ENCODE data around the gene TRAPPC5. TPM values are rescaled to one million over a fixed set of nuclear protein-coding genes. Genes with fewer than 3 reads are reported as not detected.

TRAPPC5 gene
- total RNA-seq, 2 experiments from 2014 or later: 77.5 to 88.2 TPM

GRCh38 chr19:7697721-7698287 lies 17.2 kb downstream of the TRAPPC5 start:
- no peaks in the 10 kb centered on the region for H3K9me3 Mint-ChIP-seq
- H3K27me3 Mint-ChIP-seq: peaks cover 21% of the 10 kb centered on the region
- peaks cover 13% of the 10 kb centered on the region for H3K4me1 Mint-ChIP-seq (ENCODE audit: low read depth)
- intact Hi-C loops (cut with micrococcal nuclease): loop anchor here (2.0 kb wide), 1 partner anchor 75 kb away; no protein-coding TSS in a partner anchor
- no peak for DNase-seq
- POLR2A ChIA-PET: no interaction called here
- H3K36me3 Mint-ChIP-seq: no peaks in the 10 kb centered on the region
- H3K4me3 Mint-ChIP-seq: no peak overlapping the region
- CTCF ChIA-PET: interaction anchor here (1.5 to 4.1 kb wide), 2 partner anchors 17 kb away, joined by 6 to 26 read pairs; partner anchors contain the start of gene TRAPPC5
- H3K27ac Mint-ChIP-seq: no peak overlapping the region

DNA sequence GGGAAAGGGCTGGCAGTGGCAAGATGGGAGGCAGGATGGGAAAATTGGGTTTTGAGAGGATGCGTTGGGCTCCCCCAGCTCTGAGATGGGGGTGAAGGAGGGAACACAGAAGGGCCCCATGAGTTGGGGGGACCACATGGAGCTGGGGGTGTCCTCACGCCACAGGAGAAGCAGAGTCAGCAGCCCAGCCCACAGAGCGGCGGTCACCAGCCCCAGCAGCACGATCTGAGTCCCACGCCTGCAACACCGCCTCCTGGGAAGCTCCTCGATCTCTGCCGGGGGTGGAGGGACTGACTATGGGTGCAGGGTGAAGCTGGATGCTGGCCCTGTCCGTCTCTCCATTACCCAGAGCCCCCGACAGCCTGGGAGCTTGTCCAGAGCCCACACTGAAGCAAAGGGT lies 17.9 kb downstream of the TRAPPC5 start:
- no peak overlapping the region for H3K27ac Mint-ChIP-seq
- intact Hi-C loops (cut with micrococcal nuclease): loop anchor here (2.0 kb wide), 1 partner anchor 74 kb away; no protein-coding TSS in a partner anchor

DNA sequence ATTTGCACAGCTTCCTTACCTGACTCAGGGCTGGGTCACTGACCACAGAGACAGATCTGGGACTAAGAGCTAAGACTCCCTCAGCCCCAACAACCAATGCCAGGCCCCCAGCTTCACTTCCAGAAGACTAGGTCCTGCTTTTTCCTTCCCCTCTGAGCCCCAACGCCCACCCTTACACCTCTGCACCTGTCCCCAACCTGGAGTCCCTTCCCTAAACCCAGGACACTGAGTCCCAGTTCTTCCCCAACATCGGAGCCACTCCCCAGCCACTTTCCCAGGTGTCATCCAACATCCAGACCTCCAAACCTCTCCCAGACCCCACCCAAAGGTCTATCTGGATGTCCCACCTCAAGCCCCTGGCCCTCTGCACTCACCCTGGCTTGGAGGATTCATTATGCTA lies 18.4 kb downstream of the TRAPPC5 start:
- ChIA-PET POLR2A (no interaction called here), CTCF (interaction anchor here (1.2 to 4.1 kb wide), 3 partner anchors 18 to 130 kb away, joined by 4 to 26 read pairs (median 5); partner anchors contain the start of gene TRAPPC5)
- Mint-ChIP-seq H3K27me3 (peaks cover 21% of the 10 kb centered on the region), H3K4me3 (peak overlapping the region; percentile 6), H3K4me1 (ENCODE audit: low read depth) (peaks cover 13% of the 10 kb centered on the region), H3K27ac (peak overlapping the region; percentile 28), H3K9me3 (no peaks in the 10 kb centered on the region), H3K36me3 (no peaks in the 10 kb centered on the region)
- intact Hi-C loops (cut with micrococcal nuclease): loop anchor here (1.0 to 2.0 kb wide), 2 partner anchors 39 to 74 kb away; no protein-coding TSS in a partner anchor
- DNase-seq: no peak

More for the DNA sequence above, 17.9 kb downstream of the TRAPPC5 start:
- H3K27me3 Mint-ChIP-seq: peaks cover 21% of the 10 kb centered on the region
- ChIA-PET CTCF (interaction anchor here (1.4 to 4.1 kb wide), 2 partner anchors 18 to 102 kb away, joined by 5 to 26 read pairs; partner anchors contain the start of gene TRAPPC5), POLR2A (no interaction called here)
- H3K4me1 Mint-ChIP-seq (ENCODE audit: low read depth): peaks cover 13% of the 10 kb centered on the region
- no peaks in the 10 kb centered on the region for H3K36me3 Mint-ChIP-seq
- DNase-seq: no peak
- H3K9me3 Mint-ChIP-seq: no peaks in the 10 kb centered on the region
- H3K4me3 Mint-ChIP-seq: no peak overlapping the region

GRCh38 chr19:7699417-7700401 lies 19.1 kb downstream of the TRAPPC5 start:
- Mint-ChIP-seq H3K4me1 (ENCODE audit: low read depth) (peaks cover 16% of the 10 kb centered on the region), H3K9me3 (no peaks in the 10 kb centered on the region), H3K27me3 (peaks cover 21% of the 10 kb centered on the region), H3K27ac (peak overlapping the region; percentile 39), H3K36me3 (no peaks in the 10 kb centered on the region), H3K4me3 (peak overlapping the region; percentile 6)
- POLR2A ChIA-PET: no interaction called here
- CTCF ChIA-PET: interaction anchor here (1.2 to 4.1 kb wide), 3 partner anchors 19 to 131 kb away, joined by 4 to 26 read pairs (median 5); partner anchors contain the start of gene TRAPPC5
- peak; percentile 81 for DNase-seq
- intact Hi-C loops (cut with micrococcal nuclease): loop anchor here (1.0 to 2.0 kb wide), 2 partner anchors 39 to 73 kb away; no protein-coding TSS in a partner anchor

- no peaks in the 10 kb centered on the region for H3K9me3 Mint-ChIP-seq
- intact Hi-C loops (cut with micrococcal nuclease): no loop called here
- peaks cover 30% of the 10 kb centered on the region for H3K4me1 Mint-ChIP-seq (ENCODE audit: low read depth)
These were observed 20.5 kb downstream of the TRAPPC5 start for GRCh38 chr19:7701049-7701653.

DNA sequence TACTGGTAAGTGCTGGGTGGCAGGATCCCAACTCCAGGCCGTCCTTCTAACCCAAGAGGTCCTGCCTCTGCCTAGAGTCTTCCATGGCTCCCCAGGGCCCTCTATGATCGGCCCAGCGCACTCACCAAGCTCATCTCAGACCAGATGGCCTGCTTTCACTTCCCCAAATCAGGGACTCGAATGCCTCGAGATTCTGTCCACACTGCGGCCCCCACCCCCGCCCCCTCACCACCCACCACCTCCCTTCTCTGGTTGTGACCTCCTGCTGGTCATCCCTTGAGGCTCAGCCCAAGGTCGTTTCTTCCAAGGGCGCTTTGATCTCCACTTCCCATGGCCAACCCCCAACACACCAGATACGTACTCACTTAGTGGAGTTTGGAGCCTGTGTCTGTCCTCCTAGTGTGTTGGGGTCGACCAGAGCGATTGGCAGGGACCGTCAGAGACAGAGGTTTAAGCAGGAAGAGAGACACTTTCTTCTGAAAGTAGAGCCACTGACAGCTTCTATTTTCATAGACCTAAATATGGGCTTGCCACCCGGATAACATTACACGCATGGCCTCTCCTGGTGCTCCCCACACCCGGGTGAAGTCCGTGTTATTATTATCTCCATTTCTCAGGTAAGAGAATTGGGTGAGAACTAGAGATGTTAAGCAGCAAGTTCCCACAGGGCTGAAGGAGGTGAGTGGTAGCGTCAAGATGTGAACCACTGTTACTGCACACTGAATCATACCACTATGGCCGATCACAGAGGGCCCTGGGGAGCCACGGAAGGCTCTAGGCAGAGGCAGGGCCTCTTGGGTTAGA lies 21.2 kb downstream of the TRAPPC5 start, which contains the start of gene FCER2:
FCER2 (minus strand) TSS at position 478 of the 804 bp plus-strand sequence. CDS start 2,371 bp downstream, outside the sequence.
- intact Hi-C loops (cut with micrococcal nuclease): no loop called here
- no peak for DNase-seq
- Mint-ChIP-seq H3K36me3 (no peaks in the 10 kb centered on the region), H3K4me3 (no peak within 1 kb of the TSS), H3K4me1 (ENCODE audit: low read depth) (peaks cover 37% of the 10 kb centered on the region), H3K27ac (no peak within 1 kb of the TSS), H3K27me3 (peaks cover 21% of the 10 kb centered on the region), H3K9me3 (no peaks in the 10 kb centered on the region)
- POLR2A ChIA-PET: no interaction called here
- CTCF ChIA-PET: interaction anchor here (1.1 to 4.1 kb wide), 2 partner anchors 21 kb away, joined by 4 to 26 read pairs; partner anchors contain the start of gene TRAPPC5

More at GRCh38 chr19:7701049-7701653, 20.5 kb downstream of the TRAPPC5 start:
- H3K27ac Mint-ChIP-seq: no peak overlapping the region
- H3K36me3 Mint-ChIP-seq: no peaks in the 10 kb centered on the region
- H3K27me3 Mint-ChIP-seq: peaks cover 21% of the 10 kb centered on the region
- POLR2A ChIA-PET: no interaction called here
- no peak overlapping the region for H3K4me3 Mint-ChIP-seq
- DNase-seq: no peak
- CTCF ChIA-PET: interaction anchor here (4.1 kb wide), 1 partner anchor 20 kb away, joined by 26 read pairs; the partner anchor contains the start of gene TRAPPC5

DNA sequence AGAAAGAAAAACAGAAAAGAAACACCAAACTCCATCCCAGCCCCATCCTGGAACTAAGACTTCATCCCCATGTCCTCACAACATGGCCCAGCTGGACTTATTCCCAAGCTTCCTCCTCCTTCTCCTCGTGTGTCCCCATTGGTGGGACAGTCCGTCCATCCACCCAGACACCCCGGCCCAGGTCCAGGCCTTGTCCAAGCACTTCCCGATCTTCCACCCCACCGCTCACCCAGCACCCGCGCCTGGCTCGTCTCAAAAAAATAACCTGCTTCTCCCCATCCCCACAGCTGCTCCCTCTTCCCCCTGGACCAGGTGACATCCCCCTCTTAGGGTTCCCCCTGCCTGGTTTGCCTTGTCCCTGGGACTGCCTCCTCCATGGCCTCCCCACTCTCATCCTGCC lies 22.7 kb downstream of the TRAPPC5 start:
- ChIA-PET POLR2A (no interaction called here), CTCF (interaction anchor here (1.1 kb wide), 1 partner anchor 23 kb away, joined by 4 read pairs; the partner anchor contains the start of gene TRAPPC5)
- Mint-ChIP-seq H3K4me3 (no peak overlapping the region), H3K36me3 (no peaks in the 10 kb centered on the region), H3K27ac (no peak overlapping the region), H3K4me1 (ENCODE audit: low read depth) (peaks cover 42% of the 10 kb centered on the region), H3K27me3 (peaks cover 8% of the 10 kb centered on the region), H3K9me3 (no peaks in the 10 kb centered on the region)
- intact Hi-C loops (cut with micrococcal nuclease): no loop called here
- no peak for DNase-seq

DNA sequence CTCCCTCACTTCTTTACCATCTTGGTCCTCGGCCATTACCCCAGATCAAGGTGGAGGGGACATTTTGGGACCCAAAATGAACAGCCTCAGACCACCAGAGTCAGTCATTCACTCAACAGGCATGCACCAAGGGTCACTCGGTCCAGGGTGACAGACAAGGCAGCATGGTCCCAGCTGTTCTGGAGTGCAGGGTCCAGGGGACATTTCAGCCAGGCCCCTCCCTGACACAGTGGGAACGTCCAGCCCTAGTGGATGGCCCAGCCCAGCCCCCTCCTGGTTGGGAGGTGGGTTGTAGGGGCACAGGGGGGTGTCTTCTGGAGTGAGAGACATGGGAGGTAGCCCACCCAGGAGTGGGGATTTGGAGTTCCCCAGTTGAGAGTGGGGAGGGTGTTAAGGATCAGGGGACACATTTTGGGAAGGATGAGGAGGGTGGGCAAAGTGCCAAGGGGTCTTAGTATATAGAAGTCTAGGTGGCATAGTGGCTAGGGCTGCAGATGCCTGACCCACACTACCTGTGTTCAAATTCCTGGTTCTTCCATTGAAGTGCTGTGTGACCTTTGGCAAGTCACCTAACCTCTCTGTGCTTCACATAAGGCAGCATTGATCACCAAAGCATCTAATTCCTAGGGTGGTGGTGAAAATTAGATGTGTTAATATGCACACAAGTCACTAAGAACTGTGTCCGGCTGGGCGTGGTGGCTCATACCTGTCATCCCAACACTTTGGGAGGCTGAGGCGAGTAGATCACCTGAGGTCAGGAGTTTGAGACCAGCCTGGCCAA lies 23.8 kb downstream of the TRAPPC5 start:
- H3K27me3 Mint-ChIP-seq: peaks cover 3% of the 10 kb centered on the region
- H3K4me1 Mint-ChIP-seq (ENCODE audit: low read depth): peaks cover 36% of the 10 kb centered on the region
- CTCF ChIA-PET: interaction anchor here (0.6 kb wide), 1 partner anchor 75 kb away, joined by 3 read pairs; no protein-coding TSS in a partner anchor
- DNase-seq: no peak
- H3K36me3 Mint-ChIP-seq: no peaks in the 10 kb centered on the region
- no peak overlapping the region for H3K4me3 Mint-ChIP-seq
- intact Hi-C loops (cut with micrococcal nuclease): loop anchor here (1.0 to 5.0 kb wide), 2 partner anchors 23 to 48 kb away; no protein-coding TSS in a partner anchor
- H3K9me3 Mint-ChIP-seq: no peaks in the 10 kb centered on the region
- POLR2A ChIA-PET: no interaction called here
- no peak overlapping the region for H3K27ac Mint-ChIP-seq

DNA sequence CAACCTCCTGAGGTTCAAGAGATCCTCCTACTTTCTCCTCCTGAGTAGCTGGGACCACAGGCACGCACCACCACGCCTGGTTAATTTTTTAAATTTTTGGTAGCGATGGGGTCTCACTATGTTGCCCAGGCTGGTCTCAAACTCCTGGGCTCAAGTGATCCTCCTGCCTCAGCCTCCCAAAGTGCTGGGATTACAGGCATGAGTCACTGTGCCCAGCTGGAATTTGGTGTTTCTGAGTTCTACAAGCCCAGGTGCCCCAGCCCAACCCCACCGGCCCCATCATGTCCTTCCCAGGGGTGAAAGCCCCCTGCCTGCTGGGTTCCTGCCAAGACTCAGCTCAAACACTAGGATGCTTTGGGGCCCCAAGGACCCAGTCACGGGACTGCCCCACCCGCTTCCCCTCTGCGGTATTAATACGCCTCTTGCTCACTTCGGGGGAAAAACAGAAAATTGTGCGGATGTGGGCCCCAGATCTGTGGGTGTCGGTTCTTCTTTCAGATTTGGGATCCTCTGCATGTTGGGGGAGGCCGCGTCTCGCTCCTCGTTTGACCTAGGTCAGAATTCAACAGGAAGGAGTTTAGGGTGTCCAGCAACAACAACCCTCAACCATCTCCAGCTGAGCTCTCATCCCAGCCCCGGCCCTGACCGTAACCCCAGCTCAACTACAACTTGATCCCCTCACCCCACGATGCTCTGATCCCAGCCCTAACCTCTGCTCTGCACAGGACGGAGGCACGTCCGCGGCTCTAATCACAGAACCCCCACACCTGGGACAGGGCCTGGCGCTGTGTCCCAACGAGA lies 25.0 kb downstream of the TRAPPC5 start:
- intact Hi-C loops (cut with micrococcal nuclease): loop anchor here (1.0 to 5.0 kb wide), 2 partner anchors 24 to 47 kb away; no protein-coding TSS in a partner anchor

More for the DNA sequence above, 25.0 kb downstream of the TRAPPC5 start:
- peak; percentile 91 for DNase-seq
- H3K27me3 Mint-ChIP-seq: peaks cover 3% of the 10 kb centered on the region
- H3K36me3 Mint-ChIP-seq: no peaks in the 10 kb centered on the region
- H3K27ac Mint-ChIP-seq: peak overlapping the region; percentile 61
- peaks cover 30% of the 10 kb centered on the region for H3K4me1 Mint-ChIP-seq (ENCODE audit: low read depth)
- H3K4me3 Mint-ChIP-seq: peak overlapping the region; percentile 30
- CTCF ChIA-PET: interaction anchor here (0.6 to 2.4 kb wide), 3 partner anchors 25 to 137 kb away, joined by 3 to 18 read pairs (median 3); partner anchors contain the start of gene TRAPPC5
- POLR2A ChIA-PET: no interaction called here
- no peaks in the 10 kb centered on the region for H3K9me3 Mint-ChIP-seq
